HepG2 (cell line): ENCODE data around the gene SSTR5. TPM values are rescaled to one million over a fixed set of nuclear protein-coding genes. Genes with fewer than 3 reads are reported as not detected.

ENCODE experiments used
- ATAC-seq: fragments of 200-7000 bp; cut with Tn5 transposase; 3 replicates; pipeline ENCODE4 v1.9.1; 2020; ENCODE audit warnings: mild to moderate bottlenecking, moderate library complexity
- BruUV-seq: library from RNA; stranded (reverse); fragments of 400-500 nt; replicated peaks from 2 replicates; lab custom pipeline; 2021; lab: Mats Ljungman, UMichigan
- CTCF ChIA-PET: fragments of 300-600 bp; formaldehyde crosslinking; extraction: SDS; loops from one replicate; lab custom pipeline; 2021; ENCODE audit warnings: low total read pairs, inconsistent platforms, low intra/inter-chr PET ratio; lab: Yijun Ruan, JAX
- POLR2A ChIA-PET: fragments of 350-600 bp; sonication (Branson Sonifier 250); formaldehyde crosslinking; loops from one replicate; lab custom pipeline; 2020; ENCODE audit warnings: antibody characterized with exemption, inconsistent platforms; lab: Yijun Ruan, JAX
- DNase-seq: peaks from one replicate; pipeline ENCODE4 v3.0.0-alpha.2; 2015; ENCODE audit warnings: low spot score
- FAIRE-seq: peaks from 3 replicates; lab custom pipeline; 2011; peaks lifted over from hg19 to GRCh38; lab: Jason Lieb, UNC
- H2AFZ ChIP-seq: one replicate; pipeline ENCODE4 v1.6.1; 2011; ENCODE audit warnings: low read length, inconsistent platforms
- H3K27ac ChIP-seq: fragments of 300-600 bp; 3 replicates; pipeline ENCODE4 v1.8.0; 2011; ENCODE audit warnings: mixed run types, mild to moderate bottlenecking, mixed read lengths, low read length, inconsistent platforms; ENCODE audit not compliant: insufficient read depth; ENCODE audit errors: extremely low read length
- H3K27me3 ChIP-seq, 2 experiments: fragments of 200-600 bp in 1 of 2; 2 replicates in 1 of 2; 3 replicates in 1 of 2; pipeline versions ENCODE4 v1.6.0 to v1.8.0; 2011; ENCODE audit warnings: low read length in 2 of 2, mild to moderate bottlenecking in 2 of 2, moderate library complexity in 2 of 2, inconsistent platforms in 1 of 2; ENCODE audit not compliant: insufficient read depth in 2 of 2, control insufficient read depth in 1 of 2
- H3K36me3 ChIP-seq, 2 experiments: fragments of 200-600 bp in 1 of 2; replicated peaks in 1 of 2; 2 replicates in 1 of 2; 3 replicates in 1 of 2; pipeline versions ENCODE4 v1.5.1 to v1.8.0; 2011; ENCODE audit warnings: low read length in 2 of 2, inconsistent platforms in 1 of 2; ENCODE audit not compliant: insufficient read depth in 2 of 2, control insufficient read depth in 1 of 2
- H3K4me1 ChIP-seq: 2 replicates; pipeline ENCODE4 v1.5.1; 2012; ENCODE audit warnings: low read length, inconsistent platforms; ENCODE audit not compliant: insufficient read depth
- H3K4me2 ChIP-seq: 2 replicates; pipeline ENCODE4 v1.6.0; 2011; ENCODE audit warnings: low read depth, low read length, inconsistent platforms
- H3K4me3 ChIP-seq, 3 experiments: fragments of 200-600 bp in 1 of 3; sonication (generic), shearing (Covaris generic) in 1 of 3; replicated peaks in 1 of 3; 2 replicates each; pipeline ENCODE4 v1.5.1; 2011 to 2016; ENCODE audit warnings: low read length in 3 of 3, inconsistent platforms in 2 of 3, low read depth in 2 of 3, mild to moderate bottlenecking in 2 of 3, control low read depth in 1 of 3, mixed read lengths in 1 of 3; ENCODE audit not compliant: insufficient read depth in 1 of 3
- H3K79me2 ChIP-seq: one replicate; pipeline ENCODE4 v1.6.1; 2011; ENCODE audit warnings: low read length, inconsistent platforms; ENCODE audit not compliant: insufficient read depth
- H3K9ac ChIP-seq: 2 replicates; pipeline ENCODE4 v1.6.0; 2011; ENCODE audit warnings: mild to moderate bottlenecking, low read depth, low read length, inconsistent platforms; ENCODE audit not compliant: insufficient read depth
- H3K9me3 ChIP-seq: 2 replicates; pipeline ENCODE4 v1.5.1; 2012; ENCODE audit warnings: mild to moderate bottlenecking, low read length
- H4K20me1 ChIP-seq: 2 replicates; pipeline ENCODE4 v1.6.0; 2011; ENCODE audit warnings: inconsistent platforms, mild to moderate bottlenecking, low read length, moderate library complexity; ENCODE audit not compliant: insufficient read depth
- ARID2 ChIP-seq: sonication (generic); formaldehyde crosslinking; IDR thresholded peaks from 2 replicates; pipeline ENCODE4 v1.8.1; 2022; ENCODE audit warnings: mild to moderate bottlenecking, missing genetic modification reagents, borderline replicate concordance
- CC2D1A ChIP-seq: sonication (generic); formaldehyde crosslinking; IDR thresholded peaks from 2 replicates; pipeline ENCODE4 v1.8.1; 2023; ENCODE audit warnings: mild to moderate bottlenecking, missing genetic modification reagents
- CENPT ChIP-seq: sonication (generic); formaldehyde crosslinking; IDR thresholded peaks from 2 replicates; pipeline ENCODE4 v1.8.0; 2022; ENCODE audit warnings: low read depth, mild to moderate bottlenecking, moderate library complexity, missing genetic modification reagents
- HOXA3 ChIP-seq: sonication (generic); formaldehyde crosslinking; IDR thresholded peaks from 2 replicates; pipeline ENCODE4 v1.5.0; 2020; ENCODE audit warnings: missing genetic modification reagents
- HOXA9 ChIP-seq: sonication (generic); formaldehyde crosslinking; IDR thresholded peaks from 2 replicates; pipeline ENCODE4 v1.8.1; 2022; ENCODE audit warnings: missing genetic modification reagents, mild to moderate bottlenecking, moderate library complexity, borderline replicate concordance
- IKZF5 ChIP-seq: IDR thresholded peaks from 2 replicates; pipeline ENCODE4 v1.6.1; 2018; ENCODE audit warnings: missing genetic modification reagents, mild to moderate bottlenecking, missing compliant biosample characterization
- PHF8 ChIP-seq: sonication (generic); formaldehyde crosslinking; IDR thresholded peaks from 2 replicates; pipeline ENCODE4 v1.5.0; 2020; ENCODE audit warnings: missing genetic modification reagents
- RBM22 ChIP-seq: fragments of 200-400 bp; formaldehyde crosslinking; optimal IDR thresholded peaks from 2 replicates; pipeline ENCODE3; 2017; ENCODE audit warnings: mild to moderate bottlenecking, low read length, moderate library complexity
- SNAPC5 ChIP-seq: sonication (generic); formaldehyde crosslinking; IDR thresholded peaks from 2 replicates; pipeline ENCODE4 v1.8.1; 2023; ENCODE audit warnings: mild to moderate bottlenecking, missing genetic modification reagents, borderline replicate concordance
- ZBTB25 ChIP-seq: IDR thresholded peaks from 2 replicates; pipeline ENCODE4 v1.6.1; 2018; ENCODE audit warnings: missing genetic modification reagents
- ZHX2 ChIP-seq, 2 experiments: sonication (generic) in 1 of 2; formaldehyde crosslinking in 1 of 2; IDR thresholded peaks; 2 replicates each; pipeline versions ENCODE4 v1.6.1 to v1.9.0; 2014 to 2022; ENCODE audit warnings: antibody characterized with exemption in 1 of 2, borderline replicate concordance in 1 of 2, inconsistent platforms in 1 of 2, low read depth in 1 of 2, missing genetic modification reagents in 1 of 2
- ZIK1 ChIP-seq: sonication (generic); formaldehyde crosslinking; IDR thresholded peaks from 2 replicates; pipeline ENCODE4 v1.5.0; 2020; ENCODE audit warnings: mild to moderate bottlenecking, low read depth, missing genetic modification reagents, borderline replicate concordance
- ZMYM3 ChIP-seq: sonication (generic); formaldehyde crosslinking; IDR thresholded peaks from 2 replicates; pipeline ENCODE4 v1.5.1; 2020; ENCODE audit warnings: mild to moderate bottlenecking, missing genetic modification reagents
- ZNF530 ChIP-seq: sonication (generic); formaldehyde crosslinking; IDR thresholded peaks from 2 replicates; pipeline ENCODE4 v1.5.0; 2020; ENCODE audit warnings: low read depth, mild to moderate bottlenecking, missing genetic modification reagents
- ZNF589 ChIP-seq: sonication (generic); formaldehyde crosslinking; conservative IDR thresholded peaks from 2 replicates; pipeline ENCODE4 v1.8.0; 2022; ENCODE audit warnings: mild to moderate bottlenecking, moderate library complexity, missing genetic modification reagents
- ZNF83 ChIP-seq: sonication (generic); formaldehyde crosslinking; IDR thresholded peaks from 2 replicates; pipeline ENCODE4 v1.4.0; 2020; ENCODE audit warnings: missing genetic modification reagents, mild to moderate bottlenecking, borderline replicate concordance
- WGBS: methylation state at CpG from one replicate; pipeline ENCODE4 v1.1.6; 2017; ENCODE audit warnings: low lambda C conversion rate; 5-methylcytosine and 5-hydroxymethylcytosine counted together
- in situ Hi-C: cut with HindIII; loops from 2 replicates; pipeline ENCODE4 v1.10.0; 2017; ENCODE audit warnings: low pct_unique_long_range_greater_than_20kb; ENCODE audit not compliant: extremely low pct_ligation_motif_present
- intact Hi-C: fragments of 100-400 bp; cut with micrococcal nuclease; formaldehyde crosslinking; loops from one replicate; pipeline ENCODE4 v1.10.0; 2022; ENCODE audit not compliant: unreplicated experiment
- polyA plus RNA-seq, 8 experiments: library from polyadenylated mRNA; depleted of rRNA in 3 of 8; stranded (reverse) in 7 of 8; unstranded in 1 of 8; fragments of >200 nt; fragmentation: Illumina TruSeq in 4 of 8; extraction: Trizol in 4 of 8; gene quantifications; 2 replicates each; pipeline versions ENCODE4 v1.2.1 to v1.2.3, GENCODE V29; 2011 to 2016; ENCODE audit warnings: low read depth in 4 of 8, missing spikeins in 1 of 8, mixed read lengths in 1 of 8; ENCODE audit not compliant: insufficient read depth in 1 of 8
- total RNA-seq, 5 experiments: library from RNA; depleted of rRNA; stranded (reverse); fragments of >200 nt; fragmentation: Illumina TruSeq; extraction: Trizol; gene quantifications; 2 replicates each; pipeline ENCODE4 v1.2.3, GENCODE V29; 2016; ENCODE audit warnings: low read depth in 1 of 5

SSTR5 gene
- total and polyA plus RNA-seq, 2 of the 13 experiments (the other 11 are each of a cell fraction or from before 2014, with no cell fraction given): 0.20 to 0.49 TPM

GRCh38 chr16:1036166-1036565, 36.4 kb upstream of the SSTR5 start:
- BruUV-seq: no TSS peak
- peaks cover 11% of the 10 kb centered on the region; the same call in 1 of the 2 replicates for H3K9me3 ChIP-seq
- no peaks in the 10 kb centered on the region for H3K36me3 ChIP-seq
- H3K79me2 ChIP-seq: no peaks in the 10 kb centered on the region
- no peak for DNase-seq
- no peak overlapping the region for H3K9ac ChIP-seq
- FAIRE-seq: no peak
- in situ Hi-C loops (no loop called here), intact Hi-C loops (no loop called here)
- H3K4me3 ChIP-seq: no peak overlapping the region
- ATAC-seq: peak; percentile 40
- WGBS: 0% methylated on average over 1 of the region's 15 CpGs
- no peak overlapping the region for H3K4me2 ChIP-seq
- H3K4me1 ChIP-seq: no peaks in the 10 kb centered on the region
- TF ChIP-seq PHF8 (CRISPR knock-in tag): no peak
- no peak for TF ChIP-seq ZHX2 (IDR thresholded peaks at IDR 0.05; ENCODE audit: low read depth)
- no peak for TF ChIP-seq ZHX2 (CRISPR knock-in tag; IDR thresholded peaks at IDR 0.05; ENCODE audit: borderline replicate concordance)
- no peak for TF ChIP-seq HOXA3 (CRISPR knock-in tag)
- no peak for TF ChIP-seq RBM22
- no peak for TF ChIP-seq ZIK1 (CRISPR knock-in tag)
- no peak for TF ChIP-seq CC2D1A (CRISPR knock-in tag)
- no peak for TF ChIP-seq ZNF83 (CRISPR knock-in tag)
- no peak for TF ChIP-seq IKZF5
- no peak for TF ChIP-seq HOXA9 (CRISPR knock-in tag)
- no peak for TF ChIP-seq ZNF530 (CRISPR knock-in tag)
- TF ChIP-seq SNAPC5: no peak
- TF ChIP-seq CENPT: no peak
- TF ChIP-seq ARID2 (CRISPR knock-in tag): no peak
- TF ChIP-seq ZNF589 (CRISPR knock-in tag): no peak
- no peak for TF ChIP-seq ZBTB25
- no peak for TF ChIP-seq ZMYM3 (CRISPR knock-in tag)
- H3K27ac ChIP-seq: no peak overlapping the region
- no peak overlapping the region for H2AFZ ChIP-seq
- peaks cover 12 to 49% of the 10 kb centered on the region in 2 experiments for H3K27me3 ChIP-seq
- ChIA-PET POLR2A (no interaction called here), CTCF (no interaction called here)
- H4K20me1 ChIP-seq: no peaks in the 10 kb centered on the region
